SK-N-DZ (cell line): ENCODE data around the gene PTPN2.

Source experiments
- DNase-seq: peaks from one replicate; pipeline ENCODE4 v3.0.0-alpha.2; 2015; ENCODE audit warnings: low spot score
- small RNA-seq, 2 experiments: library from RNA; depleted of rRNA; stranded (forward); fragments of <200 nt; gene quantifications; one replicate each; pipeline ENCODE3, GENCODE V24; 2014

Gene PTPN2

GRCh38 chr18:12747530-12748315 lies 136.3 kb downstream of the PTPN2 start:
- DNase-seq = no peak

GRCh38 chr18:12745095-12745795 lies 138.8 kb downstream of the PTPN2 start:
- no peak for DNase-seq

- peak; percentile 36 for DNase-seq
These were observed 139.9 kb downstream of the PTPN2 start for GRCh38 chr18:12744103-12744502.

GRCh38 chr18:12742453-12742852 lies 141.6 kb downstream of the PTPN2 start:
- no peak for DNase-seq

Small RNA genes within 50 kb of the gene (small RNA-seq; reads per million reads assigned to genes)
- gene RF00019 = 0 reads per million in 2 experiments
